ENCODE results near the gene APPL1.
"Not testable (repeated sequence)": the region's sequence is repeated elsewhere in the genome, so short reads cannot be mapped to it uniquely, and the experiment has no call there.

APPL1 gene

DNA sequence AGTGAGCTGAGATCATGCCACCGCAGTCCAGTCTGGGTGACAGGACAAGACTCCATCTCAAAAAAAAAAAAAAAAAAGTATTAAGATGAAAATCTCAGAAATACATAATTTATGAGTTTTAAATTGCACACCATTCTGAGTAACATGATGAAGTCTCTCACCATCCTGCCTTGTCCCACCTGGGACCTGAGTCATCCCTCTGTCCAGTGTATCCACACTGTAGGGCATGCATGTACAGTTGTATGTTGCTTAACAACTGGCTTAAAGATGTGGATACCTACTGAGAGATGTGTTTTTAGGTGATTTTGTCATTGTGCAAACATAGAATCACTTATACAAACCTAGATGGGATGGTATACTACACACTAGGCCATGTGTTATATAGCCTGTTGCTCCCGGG, 47.9 kb downstream of the APPL1 start:
- DNase-seq = no peak

DNA sequence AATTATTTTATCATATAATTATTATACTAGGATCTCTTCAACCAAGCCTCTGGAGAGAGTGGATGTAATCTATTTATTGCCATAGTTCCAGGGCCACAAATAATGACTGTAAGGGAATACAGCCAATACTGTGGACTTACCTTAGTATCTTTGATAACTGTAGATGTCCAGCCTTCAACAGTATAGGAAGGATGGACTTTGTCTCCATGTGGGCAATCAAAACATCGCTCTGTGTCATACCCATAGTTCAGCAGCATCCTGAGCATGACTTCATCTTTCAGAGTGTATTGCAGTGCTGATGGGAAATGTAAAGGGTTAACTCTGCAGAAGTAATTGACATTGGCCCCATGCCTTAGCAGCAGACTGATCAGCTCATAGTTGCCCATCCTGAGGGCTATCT, 50.7 kb downstream of the APPL1 start:
- DNase-seq = no peak

DNA sequence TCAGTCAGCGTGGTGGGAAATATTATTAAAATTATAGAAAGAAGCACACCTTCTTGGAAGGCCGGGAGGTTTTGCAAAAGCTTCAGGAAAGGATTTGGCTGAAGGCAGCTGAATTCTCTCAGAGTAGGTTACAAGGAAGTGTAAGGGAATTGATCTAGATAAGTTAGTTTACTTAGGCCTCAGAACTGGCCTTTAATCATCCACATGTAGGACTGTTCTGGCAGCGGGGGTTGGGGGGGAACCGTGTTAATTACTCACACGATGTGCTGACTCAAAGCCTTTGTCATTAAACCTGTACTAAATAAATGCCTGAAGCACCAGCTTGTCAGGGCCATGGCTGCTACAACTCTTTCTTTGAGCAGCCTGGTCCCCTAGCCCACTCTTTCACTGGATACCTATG, 52.2 kb downstream of the APPL1 start:
- no peak for DNase-seq

DNA sequence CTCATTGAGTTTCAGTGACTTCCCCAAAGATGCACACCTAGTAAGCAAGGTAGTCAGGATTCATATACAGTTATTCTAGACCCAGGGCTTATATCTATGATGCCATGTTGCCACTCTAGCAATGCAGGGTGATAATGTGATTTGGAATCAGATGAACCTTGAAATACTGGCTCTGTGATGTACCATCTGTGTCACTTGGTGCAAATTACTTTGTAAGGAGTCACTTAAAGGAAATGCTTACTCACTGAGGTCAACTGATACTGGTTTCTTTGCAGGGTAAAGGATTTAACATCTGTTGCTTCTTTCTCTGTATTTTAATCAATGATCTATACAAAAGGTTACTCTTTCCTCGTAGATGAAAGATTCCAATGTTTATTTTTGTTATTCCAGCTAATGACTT, 54.2 kb downstream of the APPL1 start:
- DNase-seq = no peak

DNA sequence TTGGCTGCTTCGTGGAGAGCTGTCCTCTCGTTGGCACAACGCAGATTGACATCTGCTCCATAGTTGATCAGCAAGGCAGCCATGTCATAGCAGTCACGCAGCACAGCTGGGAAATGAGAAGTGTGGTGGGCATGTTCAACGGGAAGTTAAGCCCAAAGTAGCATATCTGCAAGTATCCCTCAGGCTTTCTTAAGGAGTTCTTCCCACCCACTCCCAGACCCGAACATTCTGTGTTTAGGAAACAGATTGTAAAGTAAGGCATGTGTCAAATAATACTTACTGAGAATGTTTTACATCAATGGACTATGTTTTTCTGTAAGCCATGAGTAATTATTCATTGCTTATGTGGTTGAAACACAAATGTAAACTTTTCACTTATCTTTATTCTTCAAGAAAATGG, 55.8 kb downstream of the APPL1 start:
- DNase-seq = no peak

DNA sequence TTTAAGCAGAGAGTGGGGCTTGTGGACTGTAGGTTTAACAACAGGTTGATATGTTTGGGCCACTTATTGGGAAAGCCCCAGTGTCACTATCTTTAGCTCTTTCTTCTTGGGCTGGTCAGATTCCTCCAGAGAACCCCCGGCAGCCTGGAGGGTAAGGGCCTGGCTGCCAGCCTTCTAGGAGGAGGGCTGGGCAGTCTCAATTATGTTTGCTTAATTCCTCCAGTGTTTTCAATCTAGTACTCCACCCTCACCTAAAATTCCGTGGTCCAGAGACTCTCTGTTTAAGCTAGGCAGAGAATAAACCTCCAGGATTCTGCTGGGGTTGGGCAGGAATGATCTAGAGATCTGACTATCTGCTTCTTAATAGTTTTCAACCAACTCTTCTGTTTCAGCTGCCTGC, 59.7 kb downstream of the APPL1 start:
- no peak for DNase-seq

DNA sequence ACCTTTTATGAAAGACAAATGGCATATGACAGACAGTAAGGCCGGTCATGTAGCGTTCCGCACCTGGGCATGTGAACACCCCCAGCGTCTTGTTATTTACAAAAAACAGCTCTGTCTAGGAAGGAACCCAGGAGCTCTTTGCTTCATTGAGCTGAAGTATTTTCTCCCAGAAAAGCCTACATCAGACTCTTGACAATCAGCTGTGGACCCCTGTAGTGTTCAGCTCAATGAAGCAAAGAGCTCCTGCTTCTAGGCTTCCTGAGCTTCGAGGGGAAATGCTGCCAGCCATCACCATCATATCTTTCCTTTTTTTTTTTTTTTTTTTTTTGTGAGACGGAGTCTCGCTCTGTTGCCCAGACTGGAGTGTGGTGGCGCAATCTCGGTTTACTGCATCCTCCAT, 60.9 kb downstream of the APPL1 start:
- DNase-seq = no peak

DNA sequence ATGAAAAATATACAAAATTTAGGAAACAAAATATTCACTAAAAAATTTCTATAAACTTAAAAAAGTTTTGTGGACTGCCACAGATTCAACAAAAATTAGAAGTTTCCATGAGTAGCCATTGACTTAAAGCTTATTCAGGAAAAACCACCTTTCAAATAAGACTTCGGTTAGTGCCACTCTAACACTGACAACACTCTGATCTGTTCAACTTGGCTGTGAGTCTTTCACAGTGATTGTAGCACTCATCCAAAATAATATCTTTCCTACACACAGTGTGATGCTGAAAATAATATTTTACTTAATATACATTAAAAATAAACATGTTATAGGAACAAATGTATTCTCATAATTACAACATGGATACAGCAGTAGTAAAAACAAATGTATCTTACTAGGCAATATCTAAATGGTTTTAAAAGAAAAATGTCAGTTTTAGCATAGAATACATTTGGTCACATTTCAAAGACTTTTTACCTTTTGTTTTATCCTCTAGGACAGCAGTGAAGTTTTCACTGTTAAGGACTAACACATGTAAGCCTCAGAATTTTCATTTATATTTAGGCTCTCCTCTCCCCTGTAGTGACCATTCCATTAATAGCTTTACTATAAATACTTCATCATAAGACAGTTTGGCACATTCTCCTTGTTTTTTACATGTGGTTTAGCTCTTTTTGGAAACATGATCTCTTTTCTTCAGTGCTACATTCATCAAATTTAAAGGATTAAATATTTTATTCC, 64.8 kb downstream of the APPL1 start, which contains the start of gene ASB14:
ASB14 (minus strand) TSS at position 527 of the 738 bp plus-strand sequence. CDS start 652 bp downstream, outside the sequence.
- DNase-seq = no peak

DNA sequence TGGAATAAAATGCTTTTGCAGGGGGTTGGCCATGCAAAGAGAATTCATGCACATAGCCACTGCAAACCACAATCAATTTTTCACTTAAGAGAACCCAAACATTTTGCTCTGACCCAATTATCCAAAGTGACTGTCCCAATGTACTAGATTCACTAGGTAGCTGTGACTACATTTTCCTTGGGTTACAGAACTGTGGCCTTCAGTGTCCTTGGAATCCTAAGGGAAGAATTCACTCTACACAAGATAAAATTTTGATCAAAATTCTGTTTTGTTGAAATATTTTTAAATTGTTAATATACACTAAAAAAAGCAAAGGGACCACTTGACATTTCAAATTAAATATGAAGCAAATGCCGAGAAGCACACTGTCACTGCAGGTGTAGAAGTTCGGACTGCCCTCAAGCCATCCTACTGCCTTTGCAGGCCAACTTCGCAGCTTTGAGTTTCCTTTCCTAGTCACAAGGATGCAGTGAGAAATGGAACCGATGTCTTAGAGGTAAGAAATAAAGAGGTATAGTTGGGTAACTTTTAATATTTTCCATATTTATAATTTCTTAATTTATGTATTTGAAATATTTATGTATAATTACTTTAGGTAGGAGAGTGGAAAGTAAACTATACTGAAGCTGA, 65.5 kb downstream of the APPL1 start:
- no peak for DNase-seq

DNA sequence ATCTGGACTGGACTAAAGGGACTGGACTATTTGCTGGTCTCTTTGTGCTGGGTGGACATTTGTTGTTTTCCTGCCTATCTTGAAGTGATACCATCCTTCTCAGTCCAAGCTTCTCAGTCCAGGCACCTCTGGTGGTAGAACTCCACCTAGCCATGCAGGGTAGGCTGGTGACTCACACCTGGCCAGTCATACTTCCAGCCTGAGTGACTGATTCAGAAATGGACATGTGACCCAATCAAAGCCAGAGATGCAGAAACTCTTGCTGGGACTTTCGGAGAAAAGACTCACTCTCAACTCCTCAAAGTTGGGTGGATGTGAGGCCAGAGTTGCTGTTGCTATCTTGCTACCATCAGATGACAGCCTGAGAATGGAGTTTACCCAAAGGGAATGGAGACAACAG, 70.5 kb downstream of the APPL1 start:
- no peak for DNase-seq

DNA sequence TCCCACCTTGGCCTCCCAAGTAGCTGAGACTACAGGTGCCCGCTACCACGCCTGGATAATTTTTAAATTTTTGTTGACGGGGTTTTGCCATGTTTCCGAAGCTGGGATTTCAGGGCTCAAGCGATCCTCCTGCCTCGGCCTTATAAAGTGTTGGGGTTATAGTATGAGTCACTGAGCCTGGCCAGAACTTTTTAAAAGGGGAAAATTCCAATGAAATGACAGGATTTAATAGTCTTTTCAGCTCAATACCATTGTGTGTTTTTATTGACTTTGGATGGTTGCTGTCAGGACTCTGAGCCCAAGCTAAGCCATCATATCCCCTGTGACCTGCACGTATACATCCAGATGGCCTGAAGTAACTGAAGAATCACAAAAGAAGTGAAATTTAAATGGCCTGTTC, 76.0 kb downstream of the APPL1 start:
- not testable (repeated sequence) for DNase-seq

DNA sequence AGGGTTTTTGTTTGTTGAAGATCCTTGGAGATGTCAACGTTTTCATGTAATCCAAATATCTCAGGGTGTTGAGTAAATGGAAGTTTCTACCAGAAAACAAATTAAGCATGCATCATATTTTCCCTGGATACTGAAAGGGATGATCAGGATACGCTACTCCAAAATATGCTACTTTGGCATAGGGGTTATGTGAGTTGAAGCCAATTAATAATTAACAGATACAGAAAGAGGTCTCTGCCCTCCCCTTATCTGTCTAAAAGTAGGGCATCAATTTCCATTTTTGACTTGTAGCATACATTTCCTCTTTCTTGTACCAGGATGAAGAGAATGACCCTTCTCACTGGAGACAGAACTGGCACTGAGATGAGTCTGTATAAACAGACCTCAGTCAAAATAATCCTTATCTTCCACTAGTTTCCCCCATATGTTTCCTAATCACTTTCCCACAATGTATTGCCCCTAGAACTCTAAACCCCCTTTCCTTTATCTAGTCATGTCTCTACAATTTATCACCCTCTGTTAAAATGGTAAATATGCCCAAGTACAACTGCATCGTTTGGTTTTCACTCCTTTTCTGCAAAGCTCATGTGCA, 82.3 kb downstream of the APPL1 start:
- no peak for DNase-seq

DNA sequence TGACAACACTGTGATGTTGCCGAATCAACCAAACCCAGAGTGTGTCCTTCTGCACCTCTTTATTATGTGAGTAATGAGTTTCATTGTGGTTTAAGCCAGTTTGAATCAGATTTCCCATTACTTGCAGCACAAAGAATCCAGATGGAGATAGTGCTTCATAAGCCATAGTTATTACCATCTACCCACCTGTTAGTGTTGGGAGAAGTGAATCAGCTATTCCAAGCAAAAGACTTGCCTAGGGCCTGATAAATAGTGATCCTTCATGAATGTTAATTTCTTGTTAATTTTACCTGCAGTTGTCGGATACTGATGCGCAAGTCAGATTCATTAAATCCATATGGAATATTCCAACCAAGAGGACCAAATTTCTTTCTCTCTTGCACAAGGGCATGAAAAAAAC, 86.7 kb downstream of the APPL1 start:
- DNase-seq = no peak
